ENCODE measurements around the gene CYP2A7. TPM values are rescaled to one million over a fixed set of nuclear protein-coding genes. Genes with fewer than 3 reads are reported as not detected.
"Not testable (repeated sequence)": the region's sequence is repeated elsewhere in the genome, so short reads cannot be mapped to it uniquely, and the experiment has no call there.

CYP2A7 gene
- polyA plus RNA-seq, 1 donor: 0.40 TPM

DNA sequence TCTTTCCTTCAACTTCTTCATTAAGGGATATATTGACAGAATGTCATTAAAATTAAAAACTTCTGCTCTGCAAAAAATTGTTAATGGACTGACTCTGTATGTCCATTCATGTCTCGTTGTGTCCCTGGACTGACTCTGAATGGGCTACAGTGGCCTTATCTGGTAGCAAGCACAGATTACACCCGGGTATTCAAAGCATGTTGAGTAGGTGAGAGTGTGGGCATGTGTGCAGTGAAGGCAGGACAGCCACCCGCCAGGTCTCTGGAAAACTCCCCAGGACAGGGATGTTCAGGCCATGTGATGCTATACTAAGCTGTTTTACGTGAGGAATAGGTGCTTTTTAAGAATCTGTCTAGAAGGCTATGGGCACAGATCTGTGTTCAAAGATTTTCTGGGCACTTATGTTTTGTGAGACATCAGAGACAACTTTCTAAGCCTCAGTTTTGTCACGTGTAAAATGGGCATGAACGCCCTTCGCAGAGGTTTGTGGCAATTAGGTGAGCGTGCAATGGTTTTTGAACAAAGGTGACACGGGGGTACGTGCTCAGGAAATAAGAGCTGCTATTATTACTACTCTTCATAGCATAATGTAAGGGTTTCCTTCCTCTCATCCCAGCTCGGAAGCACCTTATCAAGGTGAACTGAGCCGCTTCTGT is 38.9 kb downstream of the CYP2A7 start:
- not testable (repeated sequence) for DNase-seq

GRCh38 chr19:40842012-40842411 is 40.0 kb downstream of the CYP2A7 start:
- not testable (repeated sequence) for DNase-seq

DNA sequence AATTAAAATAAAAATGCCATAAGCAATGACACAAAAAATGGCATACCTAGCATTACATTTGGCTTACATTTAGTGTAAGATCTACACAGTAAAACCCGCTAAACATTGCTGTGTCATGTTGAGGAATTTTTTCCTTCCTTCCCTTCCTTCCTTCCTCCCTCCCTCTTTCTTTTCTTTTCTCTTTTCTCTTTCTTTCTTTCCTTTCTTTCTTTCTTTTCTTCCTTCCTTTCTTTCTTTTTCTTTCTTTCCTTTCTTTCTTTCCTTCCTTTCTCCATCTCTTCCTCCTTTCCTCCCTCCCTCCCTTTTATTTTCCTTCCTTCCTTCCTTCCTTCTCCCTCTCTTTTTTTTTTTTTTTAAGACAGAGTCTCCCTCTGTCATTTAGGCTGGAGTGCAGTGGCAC is 43.6 kb downstream of the CYP2A7 start:
- DNase-seq: not testable (repeated sequence)

GRCh38 chr19:40836754-40837429 is 45.1 kb downstream of the CYP2A7 start:
- DNase-seq: no peak

- DNase-seq: not testable (repeated sequence)
Observed at GRCh38 chr19:40833728-40834533, 48.1 kb downstream of the CYP2A7 start.

DNA sequence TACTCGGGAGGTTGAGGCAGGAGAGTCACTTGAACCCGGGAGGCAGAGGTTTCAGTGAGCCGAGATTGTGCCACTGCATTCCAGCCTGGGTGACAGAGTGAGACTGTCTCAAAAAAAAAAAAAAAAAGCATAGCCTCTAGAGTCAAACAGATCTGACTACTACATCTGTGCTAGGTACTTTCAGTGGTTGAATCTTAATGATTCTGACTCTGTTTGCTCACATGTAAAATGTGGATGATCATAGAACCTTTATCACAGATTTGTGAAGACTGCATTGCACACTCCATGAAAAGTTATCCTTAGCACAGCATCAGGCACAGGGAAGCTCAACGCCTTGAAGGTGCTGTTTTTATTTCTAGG is 49.6 kb downstream of the CYP2A7 start:
- DNase-seq: not testable (repeated sequence)

DNA sequence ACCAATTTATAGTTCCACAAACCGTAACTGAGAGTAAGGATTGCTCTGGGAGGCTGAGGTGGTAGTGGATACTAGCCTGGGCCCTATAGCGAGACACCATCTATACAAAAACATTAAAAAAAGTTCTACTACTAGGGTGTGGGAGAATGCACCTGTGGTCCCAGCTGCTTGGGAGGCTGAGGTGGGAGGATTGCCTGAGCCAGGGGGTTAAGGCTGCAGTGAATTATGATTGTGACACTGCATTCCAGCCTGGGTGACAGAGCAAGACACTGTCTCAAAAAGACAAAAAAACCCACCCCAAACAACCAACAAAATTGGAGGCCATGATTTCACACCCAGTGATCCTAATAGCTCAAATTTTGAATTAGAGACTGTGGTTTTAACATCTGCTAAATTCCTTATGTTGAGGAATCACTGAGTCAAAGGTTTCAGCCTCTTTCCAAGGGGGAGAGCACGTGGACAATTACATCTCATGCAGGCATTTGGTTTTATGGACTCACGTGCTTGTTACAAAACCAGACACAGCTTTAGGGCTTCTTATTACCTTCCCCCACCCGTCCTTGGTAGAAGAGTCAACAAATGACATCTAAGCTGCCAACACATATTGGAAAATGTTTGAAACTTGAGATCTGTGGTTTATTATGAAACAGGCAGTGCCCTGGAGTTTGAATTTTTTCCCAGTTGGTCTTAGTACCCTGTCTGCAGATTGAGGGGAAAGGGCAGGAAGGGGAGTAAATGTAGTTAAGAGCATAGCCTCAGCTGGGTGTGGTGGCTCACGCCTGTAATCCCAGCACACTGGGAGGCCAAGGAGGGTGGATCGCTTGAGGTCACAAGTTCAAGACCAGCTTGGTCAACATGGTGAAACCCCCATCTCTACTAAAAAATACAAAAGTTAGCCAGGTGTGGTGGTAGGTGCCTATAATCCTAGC is 50.3 kb downstream of the CYP2A7 start:
- DNase-seq: no peak

GRCh38 chr19:40830741-40831140 is 51.3 kb downstream of the CYP2A7 start:
- not testable (repeated sequence) for DNase-seq

GRCh38 chr19:40829205-40829604 is 52.8 kb downstream of the CYP2A7 start:
- no peak for DNase-seq

GRCh38 chr19:40827386-40828247 is 54.4 kb downstream of the CYP2A7 start:
- no peak for DNase-seq

DNA sequence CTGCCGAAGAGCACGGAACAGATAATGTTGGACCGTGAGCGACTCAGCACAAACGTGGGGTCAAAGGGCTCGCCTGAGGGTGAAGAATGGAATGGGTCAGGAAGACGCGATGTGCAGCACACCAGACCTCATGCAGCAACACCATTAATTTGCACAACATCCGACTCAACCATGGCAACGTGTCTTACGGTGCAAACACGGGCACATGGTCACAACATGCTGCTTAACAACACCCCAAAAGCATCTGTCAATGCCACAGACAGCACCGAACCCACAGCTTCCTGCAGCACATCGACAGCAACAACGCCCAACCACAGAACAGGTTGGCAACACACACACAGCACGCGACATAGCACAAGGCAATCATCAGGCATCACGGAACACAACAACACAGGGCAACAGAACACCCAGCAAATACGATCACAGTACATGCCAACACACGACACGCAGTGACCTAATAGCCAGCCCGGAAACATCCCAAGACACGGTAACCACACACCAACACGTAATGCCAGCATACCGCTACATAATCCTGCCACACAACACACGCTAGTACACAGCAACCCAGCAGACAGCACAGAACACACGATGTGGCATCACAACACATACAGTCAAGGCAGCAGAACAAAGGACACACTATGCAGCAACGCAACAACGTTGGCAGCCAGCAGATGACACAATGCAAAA is 55.2 kb downstream of the CYP2A7 start:
- DNase-seq: not testable (repeated sequence)

DNA sequence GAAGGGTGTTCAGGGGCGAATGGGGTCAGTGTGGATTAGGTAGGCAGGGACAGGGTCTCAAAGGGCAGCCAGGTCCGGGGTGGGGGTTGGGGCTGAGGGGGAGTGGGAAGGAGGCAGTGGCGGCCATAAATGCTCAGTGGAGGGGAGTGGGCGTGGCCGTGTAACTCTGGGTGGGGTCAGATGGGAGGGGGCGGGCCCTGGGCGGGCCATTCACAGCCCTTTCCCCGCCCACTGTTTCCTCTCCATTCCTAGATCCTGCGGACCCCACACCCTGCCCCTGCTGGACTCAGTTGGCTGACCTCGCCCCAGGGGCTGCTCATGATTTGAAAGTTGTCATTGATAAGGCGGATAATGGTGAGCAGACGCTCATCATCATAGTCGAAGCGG is 55.7 kb downstream of the CYP2A7 start:
- DNase-seq: not testable (repeated sequence)

GRCh38 chr19:40825460-40826095 is 56.5 kb downstream of the CYP2A7 start:
- not testable (repeated sequence) for DNase-seq

Other genes starting within 250 kb of the CYP2A7 start
- gene NUMBL, start 191.6 kb downstream of the CYP2A7 start, polyA plus RNA-seq (ENCODE audit: insufficient read length): 11.8 TPM
- 30.3 TPM for gene COQ8B, start 165.3 kb downstream of the CYP2A7 start, polyA plus RNA-seq (ENCODE audit: insufficient read length)
- gene ITPKC, start 165.1 kb downstream of the CYP2A7 start, polyA plus RNA-seq (ENCODE audit: insufficient read length): 11.5 TPM
- gene ACTMAP, start 131.8 kb downstream of the CYP2A7 start, polyA plus RNA-seq (ENCODE audit: insufficient read length): 18.5 TPM
- 117 TPM for gene SNRPA, start 131.0 kb downstream of the CYP2A7 start, polyA plus RNA-seq (ENCODE audit: insufficient read length)
- 4.2 TPM for gene MIA, start 106.7 kb downstream of the CYP2A7 start, polyA plus RNA-seq (ENCODE audit: insufficient read length)
- 8.8 TPM for gene RAB4B, start 104.0 kb downstream of the CYP2A7 start, polyA plus RNA-seq (ENCODE audit: insufficient read length)
- gene EGLN2, start 83.0 kb downstream of the CYP2A7 start, polyA plus RNA-seq (ENCODE audit: insufficient read length): 59.5 TPM
- 0.35 TPM for gene CYP2A6, start 31.8 kb downstream of the CYP2A7 start, polyA plus RNA-seq (ENCODE audit: insufficient read length)
- gene CYP2B6, start 109.1 kb upstream of the CYP2A7 start, polyA plus RNA-seq (ENCODE audit: insufficient read length): 3.6 TPM
- gene CYP2A13, start 206.2 kb upstream of the CYP2A7 start, polyA plus RNA-seq (ENCODE audit: insufficient read length): not detected
- 0.28 TPM for gene CYP2F1, start 232.2 kb upstream of the CYP2A7 start, polyA plus RNA-seq (ENCODE audit: insufficient read length)

Data from left kidney (tissue), 2 donors.